Measurements from ENCODE around the gene PLPP7.
"Not testable (repeated sequence)": the region's sequence is repeated elsewhere in the genome, so short reads cannot be mapped to it uniquely, and the experiment has no call there.

PLPP7 gene

DNA sequence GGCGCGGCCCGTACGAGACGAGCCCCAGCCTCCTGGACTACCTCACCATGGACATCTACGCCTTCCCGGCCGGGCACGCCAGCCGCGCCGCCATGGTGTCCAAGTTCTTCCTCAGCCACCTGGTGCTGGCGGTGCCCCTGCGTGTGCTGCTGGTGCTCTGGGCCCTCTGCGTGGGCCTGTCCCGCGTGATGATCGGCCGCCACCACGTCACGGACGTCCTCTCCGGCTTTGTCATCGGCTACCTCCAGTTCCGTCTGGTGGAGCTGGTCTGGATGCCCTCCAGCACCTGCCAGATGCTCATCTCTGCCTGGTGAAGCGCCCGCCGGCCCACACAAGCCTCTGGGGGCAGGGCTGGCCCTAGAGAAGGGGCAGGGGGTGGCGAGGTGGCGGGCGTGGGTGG lies 18.5 kb downstream of the PLPP7 start:
- DNase-seq = no peak

DNA sequence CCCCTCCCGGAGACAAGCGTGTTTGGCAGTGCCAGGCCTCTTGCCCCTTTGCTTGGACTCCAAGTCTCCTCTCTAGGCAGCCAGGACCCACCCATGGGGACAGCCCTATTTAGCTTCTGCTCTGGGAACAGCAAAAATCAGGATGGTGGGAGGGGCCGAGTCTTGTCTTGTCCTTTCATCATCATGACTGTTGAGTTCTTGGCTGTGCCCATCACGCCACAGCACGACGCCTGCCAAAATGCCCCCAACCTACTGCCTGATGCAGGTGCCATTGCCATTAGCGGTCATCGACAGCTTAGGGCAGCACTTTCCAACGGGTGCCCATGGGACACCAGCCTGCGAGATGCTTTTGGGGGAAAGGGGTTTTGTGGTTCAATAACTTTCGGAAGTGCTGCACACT lies 18.9 kb downstream of the PLPP7 start:
- DNase-seq = no peak

DNA sequence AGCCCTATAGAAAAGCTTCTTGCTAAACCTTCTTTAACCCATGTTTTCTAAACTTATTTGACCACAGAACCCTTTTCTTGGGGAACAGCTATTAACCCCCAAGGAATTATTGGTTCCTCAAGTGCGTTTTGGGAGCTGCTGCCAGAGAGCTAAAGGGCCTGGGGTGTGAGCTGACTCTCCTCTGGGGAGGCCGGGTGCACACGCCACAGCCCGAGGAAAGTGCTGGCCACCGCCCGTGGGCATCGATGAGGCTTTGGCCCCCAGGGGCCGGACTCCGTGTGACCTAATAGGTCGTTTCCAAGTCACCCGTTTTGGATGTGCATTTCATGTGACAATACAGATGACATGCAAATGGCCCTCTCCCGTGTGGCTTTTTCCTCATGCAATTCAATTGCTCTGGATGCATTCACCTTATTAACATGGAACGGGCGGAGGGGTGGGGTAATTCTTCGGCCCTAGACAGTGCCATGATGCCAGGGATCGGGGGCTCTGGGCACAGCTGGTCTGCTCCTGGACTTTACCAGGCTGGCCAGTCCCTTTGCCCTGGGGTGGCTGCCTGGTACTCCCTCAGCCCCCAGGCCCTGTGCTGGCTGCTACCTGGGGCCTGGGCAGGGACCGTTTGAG lies 19.5 kb downstream of the PLPP7 start:
- no peak for DNase-seq

GRCh38 chr9:131309530-131310276 lies 20.2 kb downstream of the PLPP7 start:
- DNase-seq = no peak

DNA sequence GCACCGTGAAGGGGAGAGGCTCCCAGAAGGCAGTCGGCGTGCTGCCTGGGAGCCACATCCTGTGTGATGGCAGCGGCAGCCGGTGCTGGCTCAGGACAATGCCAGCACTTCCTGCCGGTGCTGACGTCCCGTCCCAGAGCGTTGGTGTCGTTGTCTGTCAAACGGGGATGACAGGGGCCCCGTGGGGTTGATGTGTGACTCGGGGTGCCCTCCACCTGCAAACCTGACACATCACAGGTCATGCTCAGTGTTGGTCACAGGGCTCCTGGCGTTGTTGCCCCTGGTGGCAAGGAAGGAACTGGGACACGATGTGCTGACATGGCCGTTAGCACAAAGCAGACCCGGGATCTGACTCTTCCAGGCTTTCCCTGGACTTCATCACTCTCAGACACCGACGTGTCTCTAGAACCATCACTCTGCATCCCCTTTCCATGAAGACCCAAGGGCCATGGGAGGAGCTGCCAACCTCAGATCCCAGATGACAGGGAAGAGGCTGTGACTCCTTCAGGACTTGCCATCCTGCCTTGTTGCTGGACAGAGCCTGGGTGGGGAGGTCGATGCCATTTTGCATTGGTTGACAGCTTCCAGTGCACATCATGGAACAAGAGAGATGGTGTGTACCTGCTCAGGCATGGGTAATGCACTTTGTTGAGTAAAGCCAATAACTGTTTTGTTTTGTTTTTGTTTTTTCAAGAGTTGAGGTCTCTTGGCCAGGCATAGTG lies 21.5 kb downstream of the PLPP7 start:
- DNase-seq = peak; percentile 63

DNA sequence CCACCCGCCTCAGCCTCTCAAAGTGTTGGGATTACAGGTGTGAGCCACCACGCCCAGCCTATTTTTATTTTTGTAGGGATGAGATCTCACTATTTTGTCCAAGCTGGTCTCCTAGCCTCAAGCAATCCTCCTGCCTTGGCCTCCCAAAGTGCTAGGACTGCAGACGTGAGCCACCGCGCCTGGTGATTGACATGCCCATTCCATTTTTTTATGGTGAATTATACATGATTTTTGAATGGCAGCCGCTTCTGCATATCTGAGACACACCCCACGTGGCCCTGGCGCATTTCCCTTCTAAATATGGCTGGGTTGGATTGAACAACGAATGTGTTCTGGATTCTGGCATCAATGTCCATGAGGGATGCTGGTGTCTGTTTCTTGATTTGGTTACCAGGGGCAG lies 22.7 kb downstream of the PLPP7 start:
- no peak for DNase-seq

- no peak for DNase-seq
Measured at GRCh38 chr9:131312822-131313770, 23.6 kb downstream of the PLPP7 start.

GRCh38 chr9:131318231-131319085 lies 28.9 kb downstream of the PLPP7 start:
- no peak for DNase-seq

GRCh38 chr9:131319486-131319885 lies 30.0 kb downstream of the PLPP7 start:
- DNase-seq = no peak

GRCh38 chr9:131320031-131320685 lies 30.6 kb downstream of the PLPP7 start:
- no peak for DNase-seq

DNA sequence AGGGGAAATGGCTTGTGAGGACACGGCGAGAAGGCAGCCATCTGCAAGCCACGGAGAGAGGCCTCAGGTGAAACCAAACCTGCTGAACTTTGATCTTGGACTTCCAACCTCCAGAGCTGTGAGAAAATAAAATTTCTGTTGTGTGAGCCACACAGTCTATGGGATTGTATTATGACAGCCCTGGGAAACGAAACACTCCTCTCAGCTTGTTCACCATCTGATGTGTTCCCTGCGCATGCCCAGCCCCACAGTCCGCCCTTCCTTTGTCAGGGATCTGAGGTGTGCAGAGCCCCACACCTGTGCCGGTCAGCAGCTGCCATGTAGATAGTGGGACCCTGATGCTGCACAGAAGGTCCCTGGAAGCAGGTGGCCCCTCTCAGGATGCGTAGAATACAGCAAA lies 34.1 kb downstream of the PLPP7 start:
- no peak for DNase-seq

DNA sequence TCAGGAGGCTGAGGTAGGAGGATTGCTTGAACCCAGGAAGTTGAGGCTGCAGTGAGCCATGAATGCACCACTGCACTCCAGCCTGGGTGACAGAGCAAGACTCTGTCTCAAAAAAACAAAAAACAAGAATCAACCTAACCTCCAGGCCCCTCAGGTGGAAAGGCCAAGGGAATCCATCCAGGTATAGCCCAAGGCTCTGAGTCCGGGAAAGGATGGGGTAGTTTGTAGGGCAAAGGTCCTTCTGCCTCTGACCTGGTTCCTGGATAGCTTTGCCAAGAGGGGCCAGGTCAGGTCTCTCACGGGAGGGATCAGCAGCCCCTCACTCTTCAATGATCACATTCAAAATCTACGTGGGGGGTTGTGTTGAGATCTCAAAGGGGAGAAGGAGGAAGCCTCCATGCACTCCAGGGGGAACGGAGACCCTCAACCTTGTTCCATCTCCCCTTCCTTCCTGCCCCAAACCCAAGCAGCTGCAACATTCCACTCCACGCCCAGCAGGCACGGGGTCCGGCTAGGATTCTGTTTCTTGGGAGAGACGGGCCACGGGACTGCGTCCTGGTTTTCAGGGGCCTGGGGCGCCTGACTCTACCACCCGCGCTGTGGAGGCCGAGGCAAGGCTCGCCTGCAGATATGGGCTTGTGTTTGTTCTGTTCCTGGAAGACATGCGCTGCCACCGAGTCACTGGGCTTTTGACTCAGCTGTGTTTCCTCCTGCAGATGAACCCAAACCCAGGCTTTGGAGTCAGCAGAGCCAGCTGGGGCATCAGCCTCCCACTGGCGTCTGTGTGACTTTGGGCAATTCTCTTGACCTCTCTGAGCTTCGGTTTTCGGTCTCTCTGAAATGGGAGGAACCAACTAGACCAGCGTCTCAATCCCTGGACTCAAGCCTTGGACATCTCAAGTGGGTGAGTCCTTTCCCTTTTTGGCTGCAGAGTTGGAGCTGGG lies 35.5 kb downstream of the PLPP7 start:
- no peak for DNase-seq

- no peak for DNase-seq
Measured at GRCh38 chr9:131329241-131329641, 39.7 kb downstream of the PLPP7 start.

DNA sequence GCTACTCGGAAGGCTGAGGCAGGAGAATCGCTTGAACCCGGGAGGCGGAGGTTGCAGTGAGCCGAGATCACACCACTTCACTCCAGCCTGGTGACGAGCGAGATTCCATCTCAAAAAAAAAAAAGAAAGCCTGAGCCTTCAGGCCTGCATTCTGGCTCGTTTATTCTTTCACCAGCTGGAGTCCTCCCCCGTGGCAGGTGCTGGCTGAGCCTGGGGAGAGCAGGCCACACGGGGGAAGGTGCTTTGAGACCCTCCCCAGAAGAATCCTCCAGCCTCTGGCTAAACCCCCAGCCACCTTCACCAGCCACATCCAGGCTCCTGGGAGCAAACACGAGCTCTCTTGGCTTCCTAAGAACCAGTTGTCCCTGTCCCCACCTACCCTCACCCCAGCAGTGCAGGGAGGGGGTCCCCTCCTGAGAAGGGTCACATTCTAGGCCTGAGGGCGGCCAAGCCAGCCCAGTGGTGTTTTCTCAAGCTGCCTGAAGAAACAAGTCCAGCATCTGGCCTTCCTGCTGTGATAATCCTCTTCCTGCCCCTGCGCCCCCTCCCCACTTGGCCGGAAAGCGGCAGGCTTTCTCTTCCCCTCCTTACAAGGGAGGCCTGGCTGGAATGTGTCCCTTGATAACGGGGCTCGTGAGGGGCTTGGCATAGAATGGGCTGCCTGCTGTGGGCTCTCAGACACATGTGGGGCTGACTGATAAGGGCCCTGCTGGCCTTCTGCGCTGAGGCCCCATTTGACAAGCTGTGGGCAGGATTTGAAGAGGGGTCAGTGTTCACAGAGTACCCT lies 41.5 kb downstream of the PLPP7 start:
- DNase-seq = no peak

- DNase-seq = not testable (repeated sequence)
Measured at GRCh38 chr9:131331996-131332395, 42.5 kb downstream of the PLPP7 start.

DNA sequence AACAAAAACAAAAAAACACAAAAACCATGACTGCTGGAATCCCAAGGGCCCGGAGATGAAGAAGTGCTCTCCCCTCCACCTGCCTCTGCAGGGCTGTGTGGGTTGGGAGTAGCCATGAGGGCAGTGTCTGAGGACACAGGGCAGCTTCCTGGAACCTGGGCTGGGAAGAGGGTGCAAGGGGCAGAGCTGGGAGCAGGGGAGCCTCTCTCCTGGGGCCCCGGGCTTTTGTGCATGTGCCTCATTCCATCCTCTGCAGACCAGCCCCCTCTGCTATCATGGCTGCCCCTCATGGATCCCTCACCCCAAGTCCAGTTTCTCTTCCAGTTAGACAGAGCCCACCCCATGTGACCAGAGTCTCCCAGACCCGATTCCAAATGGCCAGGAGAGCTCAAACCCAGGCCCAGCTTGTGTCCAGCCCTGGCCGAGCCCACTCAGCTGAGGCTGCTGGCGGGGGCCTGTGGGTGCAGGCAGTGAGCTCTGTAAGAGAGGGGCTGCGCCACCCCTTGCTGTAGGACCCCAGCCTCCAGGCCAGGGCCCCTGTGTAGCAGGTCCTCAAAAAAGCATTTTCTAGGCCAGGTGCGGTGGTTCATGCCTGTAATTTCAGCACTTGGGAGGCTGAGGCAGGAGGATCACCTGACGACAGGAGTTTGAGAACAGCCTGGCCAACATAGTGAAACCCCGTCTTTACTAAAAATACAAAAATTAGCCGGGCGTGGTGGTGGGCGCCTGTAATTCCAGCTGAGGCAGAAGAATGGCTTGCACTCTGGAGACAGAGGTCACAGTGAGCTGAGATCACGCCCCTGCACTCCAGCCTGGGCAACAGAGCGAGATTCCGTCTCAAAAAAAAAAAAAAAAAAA lies 44.5 kb downstream of the PLPP7 start:
- no peak for DNase-seq

GRCh38 chr9:131334629-131335367 lies 45.3 kb downstream of the PLPP7 start:
- DNase-seq = no peak

- DNase-seq = no peak
Measured at GRCh38 chr9:131335368-131335755, 45.8 kb downstream of the PLPP7 start.

Measured in stimulated activated CD4-positive, alpha-beta T cell treated with anti-CD3 and anti-CD28 coated beads, Interleukin-4, amount 100 ng/mL, for 24 hours (primary cell).